ENCODE measurements around the gene FMN1.

FMN1 gene

DNA sequence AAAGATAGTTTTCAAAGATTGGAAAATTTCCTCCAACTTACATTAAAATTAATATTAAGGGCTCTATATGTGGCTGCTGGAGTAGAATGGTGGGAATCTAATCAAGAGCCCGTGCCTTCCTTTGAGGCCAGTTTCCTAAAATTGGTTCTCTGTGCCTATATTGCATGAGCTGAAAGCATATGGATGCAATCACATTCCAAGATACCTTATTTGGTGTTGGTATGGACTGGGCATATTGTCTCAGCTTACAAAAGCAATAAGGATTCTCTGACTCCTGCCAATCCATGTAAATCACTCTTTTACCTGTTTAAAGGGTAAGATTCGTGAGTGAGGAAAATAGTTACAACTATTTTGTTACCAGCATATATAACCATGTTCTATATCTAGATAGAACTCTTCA lies 365.1 kb downstream of the FMN1 start:
- no peak for DNase-seq (ENCODE audit: low spot score)

DNA sequence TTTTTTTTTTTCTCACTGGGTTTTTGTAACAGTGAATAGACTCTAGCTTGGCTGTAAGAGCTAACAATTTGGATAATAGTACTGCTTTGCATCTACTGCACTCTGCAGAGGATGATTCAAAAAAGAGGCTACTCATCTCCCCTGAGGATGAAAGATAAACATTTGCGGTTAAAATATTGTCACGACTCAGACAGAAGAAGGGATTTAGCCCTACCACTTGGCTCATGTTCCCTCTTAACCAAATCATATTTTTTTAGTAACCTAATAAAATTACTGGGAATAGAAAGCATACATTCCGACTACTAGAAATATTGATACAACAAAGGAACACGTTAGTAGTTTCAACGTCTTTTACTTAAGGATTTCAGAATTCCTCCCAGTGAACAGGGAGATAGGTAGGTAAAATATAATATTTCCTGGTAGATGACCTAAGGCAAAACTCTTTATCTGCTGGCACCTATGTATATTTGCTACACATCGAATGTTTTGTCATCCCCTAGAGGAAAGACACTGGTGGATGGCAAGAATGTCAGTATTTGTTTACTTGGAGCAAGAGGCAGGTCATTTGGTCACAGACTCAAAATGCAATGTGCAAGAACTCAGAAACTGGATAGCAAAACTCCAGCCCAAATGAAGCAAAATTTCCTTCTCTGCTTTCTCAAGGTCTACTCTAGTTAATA lies 365.9 kb downstream of the FMN1 start:
- DNase-seq (ENCODE audit: low spot score) = no peak

DNA sequence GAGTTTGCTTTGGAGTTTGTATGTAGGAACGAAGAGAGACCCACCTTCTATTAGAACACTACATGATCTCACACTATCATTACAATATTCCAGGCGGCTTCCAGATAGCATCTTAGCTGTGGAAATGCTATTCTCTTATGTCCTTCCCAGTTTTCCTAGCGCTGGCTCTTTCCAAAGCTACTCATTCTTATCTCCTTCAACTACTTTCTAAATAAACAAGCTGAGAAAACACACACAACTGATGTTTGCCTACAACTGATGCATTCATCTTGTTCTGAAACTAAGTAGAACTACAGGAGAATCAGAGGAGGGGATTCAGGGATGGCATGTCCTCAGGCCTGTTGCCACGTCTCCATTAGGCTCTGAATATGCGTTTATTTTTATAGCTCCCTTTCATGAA lies 367.8 kb downstream of the FMN1 start:
- no peak for DNase-seq (ENCODE audit: low spot score)

DNA sequence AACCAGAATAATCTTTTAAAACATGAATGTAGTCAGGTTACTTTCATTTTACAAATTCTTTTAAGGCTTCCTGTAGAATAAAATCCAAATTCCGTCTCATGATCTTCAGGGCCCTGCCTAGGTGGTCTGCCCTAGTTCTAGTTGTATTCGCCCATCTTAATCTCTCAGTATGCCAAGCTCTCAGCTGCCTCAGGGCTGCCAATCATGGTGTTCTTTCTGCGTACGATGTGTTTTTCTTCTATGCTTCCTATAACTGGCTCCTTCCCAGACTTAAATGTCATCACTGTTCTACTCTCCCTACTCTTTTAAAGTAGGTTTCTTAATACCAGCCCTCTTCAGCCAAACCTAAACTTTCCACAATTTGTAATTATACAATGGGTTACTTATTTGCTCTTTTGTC lies 369.3 kb downstream of the FMN1 start:
- no peak for DNase-seq (ENCODE audit: low spot score)

DNA sequence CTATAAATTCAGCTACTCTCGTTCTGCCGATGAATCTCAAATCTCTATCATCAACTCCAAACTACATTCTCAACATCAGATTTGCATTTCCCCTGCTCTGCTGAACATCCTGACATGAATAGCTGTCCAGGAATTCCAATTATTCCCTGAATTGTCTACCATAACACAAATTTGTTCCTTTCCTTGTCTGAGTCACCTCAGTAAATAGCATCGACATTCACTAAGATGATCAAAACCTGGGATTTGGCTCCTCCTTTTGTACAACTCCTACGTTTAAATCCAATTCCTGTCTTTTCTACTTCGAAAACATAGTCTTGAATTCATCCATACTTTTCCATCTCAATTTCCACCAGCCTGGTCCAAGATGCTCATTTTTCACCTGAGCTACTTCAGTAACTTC lies 369.7 kb downstream of the FMN1 start:
- DNase-seq (ENCODE audit: low spot score) = no peak

DNA sequence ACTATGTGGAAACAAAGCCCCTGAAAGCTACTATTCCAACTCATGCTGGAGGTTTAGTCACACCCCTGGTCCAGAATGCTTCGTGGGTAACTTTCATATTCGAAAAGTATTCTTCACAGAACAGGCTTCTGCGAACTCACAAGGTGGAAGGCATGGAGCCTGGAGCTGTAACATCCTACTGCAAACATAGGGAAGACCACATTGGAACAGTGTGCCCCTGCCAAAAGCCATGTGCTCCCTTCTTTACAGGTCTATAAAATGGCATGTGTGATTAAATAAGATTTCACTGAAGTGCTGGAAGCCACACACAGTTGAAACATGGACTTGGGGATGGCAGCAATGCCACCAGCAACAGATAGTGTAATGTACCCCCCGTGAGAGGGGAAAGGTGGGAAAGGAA lies 370.8 kb downstream of the FMN1 start:
- no peak for DNase-seq (ENCODE audit: low spot score)

DNA sequence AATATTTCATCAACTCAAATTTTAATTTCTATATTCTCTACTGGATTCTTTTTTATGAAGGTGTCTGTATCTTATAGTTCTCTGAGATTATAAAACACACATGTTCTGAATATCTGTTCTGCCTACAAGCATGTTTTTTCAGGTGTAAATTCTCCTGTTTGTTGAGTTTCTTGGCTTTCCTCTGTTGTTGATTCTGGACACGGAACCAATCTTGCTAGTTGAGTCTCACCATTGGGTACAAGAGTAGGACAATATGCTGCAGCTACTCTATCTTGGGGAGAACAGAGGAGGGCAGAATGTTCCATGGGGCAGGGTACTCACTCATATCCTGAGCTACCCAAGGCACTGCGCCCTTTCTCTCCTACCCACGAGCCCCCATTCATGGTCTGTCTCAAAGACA lies 371.8 kb downstream of the FMN1 start:
- DNase-seq (ENCODE audit: low spot score) = no peak

DNA sequence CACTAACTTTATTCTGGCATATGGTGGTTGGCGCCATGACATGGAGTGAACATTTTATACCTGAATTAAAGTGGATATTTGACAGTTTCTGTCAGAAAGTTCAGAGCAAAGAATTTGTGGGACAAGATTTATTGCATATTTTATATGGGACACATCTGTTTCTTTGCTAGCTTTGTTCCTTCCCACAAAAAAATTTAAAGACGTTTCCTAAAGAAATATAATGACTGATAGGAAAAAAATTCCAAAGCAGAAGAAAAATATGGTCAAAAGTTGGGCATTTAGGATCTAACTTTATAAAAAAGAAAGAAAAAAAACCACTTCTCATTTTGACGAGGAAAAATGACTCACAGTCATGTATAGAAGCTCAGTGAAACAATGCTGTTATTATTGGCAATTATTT lies 375.1 kb downstream of the FMN1 start:
- no peak for DNase-seq (ENCODE audit: low spot score)

DNA sequence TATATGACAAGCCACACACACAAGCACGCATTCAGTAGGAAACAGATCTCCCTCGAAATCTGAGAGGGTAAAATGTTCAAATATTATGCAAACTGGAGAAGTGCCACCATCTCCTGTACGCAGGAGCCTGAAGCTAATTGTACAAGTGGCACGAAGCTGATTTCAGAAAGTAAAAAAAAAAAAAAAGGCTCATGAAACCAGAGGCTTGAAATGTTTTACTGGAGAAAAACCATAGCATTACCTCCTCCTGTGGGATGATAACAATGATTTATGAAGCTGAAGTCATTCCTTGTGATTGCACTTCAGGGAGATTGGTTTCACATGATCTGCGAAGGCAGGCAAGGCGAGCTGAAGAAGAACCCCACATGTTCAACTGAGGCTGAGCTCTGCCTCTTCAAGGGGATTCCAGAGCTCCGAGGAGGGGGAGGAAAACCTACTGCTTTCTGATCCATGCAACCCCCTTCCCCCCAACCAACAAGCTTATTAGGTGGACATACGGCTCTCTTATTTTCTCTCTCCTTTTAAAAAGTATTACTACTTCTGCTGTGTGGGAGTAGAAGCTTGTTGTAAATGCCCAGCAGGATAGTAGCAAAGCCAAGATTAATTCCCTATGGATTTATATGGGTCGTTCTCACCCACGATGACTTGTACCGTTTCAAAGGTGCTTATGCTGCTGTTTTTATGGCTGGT lies 375.6 kb downstream of the FMN1 start:
- no peak for DNase-seq (ENCODE audit: low spot score)

DNA sequence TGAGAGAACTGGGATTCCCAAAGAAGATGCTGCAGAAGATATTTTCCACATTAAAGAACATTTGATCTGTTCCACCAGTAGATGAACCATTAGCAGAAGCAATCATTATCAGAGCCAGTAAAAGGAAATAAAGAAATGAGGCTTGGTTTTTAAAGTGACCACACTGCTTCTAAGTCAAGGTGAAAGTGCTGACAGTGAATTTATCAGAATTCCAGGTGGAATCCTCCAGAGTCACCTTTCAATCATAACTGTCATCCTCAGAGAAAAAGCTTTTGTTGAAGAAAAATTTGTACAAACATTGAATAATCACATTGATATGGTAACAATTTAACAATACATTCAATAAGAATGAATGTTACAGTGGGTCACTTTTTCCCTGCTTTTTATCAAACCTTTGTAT lies 376.9 kb downstream of the FMN1 start:
- DNase-seq (ENCODE audit: low spot score) = no peak

DNA sequence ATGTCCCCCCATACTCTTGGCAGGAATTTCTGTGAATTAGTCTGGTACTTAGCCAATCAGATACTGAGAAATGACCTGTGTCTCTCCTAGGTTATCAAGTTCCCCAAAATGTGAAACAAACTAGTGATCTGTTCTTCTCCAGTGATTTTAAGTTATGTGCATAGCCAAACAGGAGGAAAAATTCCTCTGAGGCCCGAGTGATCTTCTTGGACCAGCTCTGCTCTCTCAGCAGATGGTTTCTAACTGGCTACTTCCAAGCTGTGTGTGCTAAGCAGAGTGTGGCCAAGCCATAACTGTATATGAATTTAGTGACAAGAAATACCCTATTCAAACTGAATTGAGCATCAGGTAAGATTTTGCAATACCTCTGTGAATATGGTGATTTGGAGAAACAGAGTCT lies 387.2 kb downstream of the FMN1 start:
- DNase-seq (ENCODE audit: low spot score) = no peak

DNA sequence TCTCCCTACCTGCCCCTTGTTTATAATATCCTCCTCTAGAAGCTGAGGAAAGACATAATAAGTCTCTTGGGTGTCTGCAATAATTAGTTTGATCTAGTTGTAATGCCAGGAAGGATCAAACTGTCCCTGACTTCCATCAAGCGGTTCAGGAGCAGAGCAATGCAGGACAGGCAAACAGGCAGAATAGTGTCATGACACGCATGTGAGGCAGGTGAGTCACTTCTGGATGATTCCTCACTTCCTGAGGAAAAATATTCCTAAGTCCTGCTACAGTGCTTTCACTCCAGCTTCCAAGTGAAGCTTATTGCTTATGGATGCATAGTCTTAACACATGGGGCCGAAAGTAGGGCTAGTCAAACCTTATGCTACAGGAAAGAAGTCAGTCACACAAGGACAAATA lies 390.9 kb downstream of the FMN1 start:
- DNase-seq (ENCODE audit: low spot score) = no peak

DNA sequence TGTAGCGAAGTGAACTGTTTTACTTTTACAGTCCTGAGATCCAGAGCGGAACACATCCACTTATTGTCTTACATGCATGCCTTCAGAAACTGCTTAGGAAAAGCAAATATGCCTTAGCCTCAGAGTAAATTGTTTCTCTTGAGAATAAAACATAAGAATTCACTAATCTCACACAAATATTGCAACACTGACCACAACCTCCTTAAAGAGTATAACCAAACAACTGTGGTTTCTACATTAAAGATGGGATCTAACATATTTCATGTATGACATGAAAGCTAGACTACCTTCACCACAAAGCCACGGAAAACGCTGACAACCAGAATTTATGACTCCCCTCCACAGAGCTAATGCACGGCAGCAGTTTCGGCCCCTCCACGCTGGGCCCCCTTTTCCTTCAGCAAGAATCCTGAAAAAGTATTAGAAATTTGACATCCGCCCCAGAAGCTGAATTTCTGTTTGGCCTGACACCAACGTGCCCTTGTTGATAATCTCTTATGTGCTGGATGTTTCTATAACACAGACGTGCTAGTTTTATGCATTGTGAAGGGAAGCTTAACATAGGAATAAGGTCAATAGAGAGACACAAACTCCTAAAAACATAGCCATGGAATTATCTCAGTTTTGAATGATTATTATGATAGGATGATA lies 392.1 kb downstream of the FMN1 start:
- no peak for DNase-seq (ENCODE audit: low spot score)

DNA sequence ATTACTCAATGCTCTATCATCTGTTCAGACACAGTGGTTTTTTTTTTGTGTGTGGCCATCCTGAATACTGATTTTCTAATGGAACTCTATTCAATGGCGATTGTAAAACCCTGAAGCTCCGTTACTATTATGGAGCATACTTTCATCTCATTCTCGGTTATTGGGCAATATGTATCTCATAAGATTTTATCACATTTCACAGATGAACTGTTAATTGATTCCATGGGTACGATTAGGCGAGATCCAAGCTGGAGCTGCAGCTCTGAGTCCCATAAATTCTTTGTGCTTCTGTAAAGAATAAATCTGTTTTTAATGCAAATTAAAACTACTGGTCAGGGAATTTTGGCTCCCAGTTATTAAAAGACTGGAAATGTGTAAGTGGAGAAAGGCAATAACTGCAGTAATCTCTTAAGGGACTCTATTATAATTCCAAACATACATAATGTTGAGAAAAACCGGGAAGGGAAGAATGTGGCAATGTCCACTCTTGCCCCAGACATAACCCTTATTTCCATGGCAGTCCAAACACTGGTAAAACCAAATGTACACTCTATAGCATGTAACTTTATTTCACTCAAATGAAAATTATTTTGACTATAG lies 394.5 kb downstream of the FMN1 start:
- DNase-seq (ENCODE audit: low spot score) = no peak

DNA sequence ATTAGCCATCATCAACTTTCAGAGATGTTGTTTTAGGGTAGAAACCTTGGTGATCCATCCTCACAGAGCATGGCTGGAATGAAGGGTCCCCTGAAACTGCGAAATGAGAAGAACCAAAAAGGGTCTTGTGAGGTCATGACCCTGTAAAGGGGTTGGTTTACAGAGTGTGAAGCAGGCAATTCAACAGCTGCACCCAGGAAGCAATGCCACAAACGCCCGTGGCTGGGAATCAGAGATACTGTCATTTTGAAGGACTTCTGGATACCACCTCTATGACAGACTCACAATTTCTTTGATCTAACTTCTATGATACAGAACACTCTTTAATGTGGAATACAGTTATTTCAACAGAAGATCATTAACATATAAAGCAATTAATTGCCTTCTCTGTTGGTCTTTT lies 397.7 kb downstream of the FMN1 start:
- DNase-seq (ENCODE audit: low spot score) = no peak

DNA sequence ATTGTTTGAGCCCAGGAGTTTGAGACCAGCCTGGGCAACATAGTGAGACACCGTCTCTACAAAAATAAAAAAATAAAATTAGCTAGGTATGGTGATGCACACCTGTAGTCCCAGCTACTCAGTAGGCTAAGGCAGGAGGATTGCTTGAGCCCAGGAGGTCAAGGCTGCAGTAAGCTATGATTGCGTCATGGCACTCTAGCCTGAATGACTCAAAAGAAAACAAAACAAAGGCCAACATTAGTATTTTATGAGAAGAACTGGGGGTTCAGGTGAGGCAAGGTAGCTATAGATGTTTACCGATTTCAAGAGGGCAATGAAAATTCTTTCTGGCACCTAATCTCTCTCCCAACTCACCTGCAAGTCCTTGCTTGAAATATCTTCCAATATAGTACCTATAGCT lies 399.5 kb downstream of the FMN1 start:
- DNase-seq (ENCODE audit: low spot score) = no peak

DNA sequence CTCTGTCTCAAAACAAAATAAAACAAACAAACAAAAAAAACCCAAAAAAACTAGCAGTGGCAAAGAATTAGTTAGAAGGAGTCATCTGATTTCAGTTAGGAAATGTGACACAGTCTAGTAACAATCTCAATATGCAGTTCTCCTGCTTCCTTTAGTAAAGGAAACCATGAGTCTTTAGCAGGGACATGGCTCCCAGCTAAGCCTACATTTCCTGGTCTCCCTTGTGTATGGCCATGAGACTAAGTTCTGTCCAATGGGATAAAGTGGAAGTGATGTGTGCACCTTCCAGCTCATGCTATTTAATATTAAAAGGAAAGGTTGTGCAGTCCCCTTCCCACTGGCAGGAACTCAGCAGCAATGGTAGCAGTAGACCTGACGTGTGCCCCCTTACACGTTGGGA lies 402.1 kb downstream of the FMN1 start:
- DNase-seq (ENCODE audit: low spot score) = no peak

DNA sequence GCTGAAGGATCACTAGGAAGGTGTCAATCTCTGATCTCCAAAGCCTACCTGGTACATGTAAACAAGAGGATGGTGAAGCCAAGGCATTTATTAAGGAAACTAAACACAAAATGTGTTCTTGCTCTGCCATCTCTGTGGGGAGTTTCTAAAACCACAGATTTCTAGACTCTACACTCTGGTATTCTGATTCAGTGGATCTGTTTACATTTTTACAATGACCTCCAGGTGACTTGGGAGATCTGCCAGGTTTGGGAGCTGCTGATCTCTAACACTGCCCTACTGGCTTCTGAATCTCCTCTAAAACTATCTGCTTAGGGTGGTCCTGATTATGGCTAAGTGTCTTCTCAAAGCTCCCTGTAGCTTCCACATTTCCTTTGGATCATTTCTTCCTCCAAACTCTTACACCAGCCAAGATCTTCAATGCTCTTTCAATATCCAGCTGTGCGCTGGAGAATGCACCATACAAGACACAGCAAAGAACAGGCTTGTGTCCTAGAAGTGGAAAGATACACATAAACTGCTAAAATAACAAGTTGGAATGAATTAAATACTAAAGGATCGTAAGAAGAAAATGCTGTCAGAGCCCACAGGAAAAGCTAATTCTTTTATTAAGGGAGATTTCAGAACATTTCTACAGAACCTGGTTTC lies 404.0 kb downstream of the FMN1 start:
- no peak for DNase-seq (ENCODE audit: low spot score)

DNA sequence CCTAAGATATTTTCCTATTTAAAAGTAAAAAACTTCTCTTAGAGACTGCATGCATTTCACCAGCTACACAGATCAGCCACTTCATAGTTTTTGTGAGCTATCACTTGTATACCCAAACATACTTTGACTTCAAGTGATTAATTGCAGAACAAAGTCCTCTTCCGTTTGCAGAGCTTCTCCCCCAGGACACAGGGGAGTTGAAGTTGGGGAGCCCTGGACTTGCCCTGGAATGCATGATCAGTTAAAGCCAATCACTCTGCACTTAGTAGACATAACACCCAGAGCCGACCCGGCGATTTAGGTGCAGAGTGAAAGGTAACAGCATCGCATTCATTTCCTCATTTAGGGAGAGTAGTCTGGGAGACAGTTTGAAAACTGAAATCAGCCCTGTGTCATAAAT lies 406.6 kb downstream of the FMN1 start:
- DNase-seq (ENCODE audit: low spot score) = no peak

DNA sequence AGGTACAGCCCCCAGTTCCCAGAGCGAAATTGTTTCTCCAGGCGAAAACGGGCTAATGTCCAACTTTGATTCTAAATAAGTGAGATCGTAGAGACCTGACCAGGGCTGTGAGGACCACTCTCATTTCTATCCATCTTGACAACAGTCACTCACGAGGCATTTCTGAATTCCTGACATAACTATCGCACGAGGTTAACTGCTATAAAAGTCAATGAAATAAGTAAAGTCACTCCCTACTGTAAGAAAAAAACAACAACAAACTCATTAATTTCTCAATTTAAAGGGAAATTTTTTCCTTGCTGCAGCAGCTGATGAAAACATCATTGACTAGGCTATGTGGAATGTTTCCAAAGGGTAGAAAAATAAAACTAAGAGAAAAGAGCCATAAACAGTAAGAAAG lies 407.6 kb downstream of the FMN1 start:
- DNase-seq (ENCODE audit: low spot score) = no peak

DNA sequence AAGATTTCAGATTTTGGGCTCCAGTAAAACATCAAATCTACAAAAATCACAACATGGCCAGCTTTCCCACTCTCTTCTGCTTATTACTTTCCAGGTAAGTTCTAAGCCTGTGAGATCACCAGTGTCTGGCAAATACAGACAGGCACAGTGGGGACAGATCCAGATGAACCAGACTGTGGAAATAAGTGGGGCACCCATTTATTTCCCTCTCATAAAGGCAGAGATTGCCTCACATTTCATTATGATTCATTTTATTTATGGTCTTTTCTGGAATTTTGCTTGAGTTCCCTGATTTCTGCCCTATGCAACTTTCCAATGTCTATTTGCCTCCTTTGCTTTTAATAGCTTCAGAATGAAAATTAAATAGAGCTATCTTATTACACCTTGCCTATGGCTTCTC lies 409.9 kb downstream of the FMN1 start:
- DNase-seq (ENCODE audit: low spot score) = no peak

DNA sequence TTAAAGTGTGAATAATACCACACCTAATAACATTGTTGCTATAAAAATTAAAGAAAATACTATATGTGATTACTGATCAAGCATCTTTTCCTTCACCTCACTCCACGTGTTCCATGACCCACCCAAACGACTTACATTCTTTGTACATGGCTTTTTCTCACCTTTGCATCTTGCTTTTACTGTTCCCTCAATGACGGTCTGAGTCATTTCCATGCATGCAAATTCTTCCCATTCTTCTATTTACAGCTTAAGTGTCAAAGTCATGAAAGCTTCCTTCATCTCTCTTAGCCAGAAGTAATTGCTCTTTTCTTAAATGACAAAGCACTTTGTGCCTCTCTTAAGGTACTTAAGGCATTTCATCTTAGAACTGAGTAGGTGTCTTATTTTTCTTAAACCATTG lies 412.7 kb downstream of the FMN1 start:
- DNase-seq (ENCODE audit: low spot score) = no peak
